Fibroblast of upper back skin (primary cell): ENCODE results near the gene ECHS1.
"Not testable (repeated sequence)": the region's sequence is repeated elsewhere in the genome, so short reads cannot be mapped to it uniquely, and the experiment has no call there.

Experiments
- DNase-seq: peaks from one replicate; pipeline ENCODE4 v3.0.0-alpha.2; 2013

Gene ECHS1

GRCh38 chr10:133377025-133377817 is 4.1 kb upstream of the ECHS1 start:
- DNase-seq: no peak

- DNase-seq: not testable (repeated sequence)
Measured at GRCh38 chr10:133376183-133376582, 3.0 kb upstream of the ECHS1 start.

GRCh38 chr10:133375357-133376115 is 2.4 kb upstream of the ECHS1 start:
- DNase-seq: no peak

GRCh38 chr10:133372507-133372906 is 647 bp downstream of the ECHS1 start:
- no peak for DNase-seq

GRCh38 chr10:133370030-133370786 is 2.9 kb downstream of the ECHS1 start:
- no peak for DNase-seq

GRCh38 chr10:133368153-133368552 is 5.0 kb downstream of the ECHS1 start:
- DNase-seq: no peak

- not testable (repeated sequence) for DNase-seq
Measured at GRCh38 chr10:133367461-133367860, 5.7 kb downstream of the ECHS1 start.

- no peak for DNase-seq
Measured at GRCh38 chr10:133366751-133367150, 6.4 kb downstream of the ECHS1 start.

GRCh38 chr10:133366130-133366478 is 7.0 kb downstream of the ECHS1 start:
- no peak for DNase-seq

- no peak for DNase-seq
Measured at GRCh38 chr10:133365461-133366129, 7.6 kb downstream of the ECHS1 start.

GRCh38 chr10:133364645-133365431 is 8.3 kb downstream of the ECHS1 start:
- DNase-seq: no peak

- DNase-seq: no peak
Measured at GRCh38 chr10:133362846-133363245, 10.3 kb downstream of the ECHS1 start.

GRCh38 chr10:133361773-133362441 is 11.2 kb downstream of the ECHS1 start:
- no peak for DNase-seq

- no peak for DNase-seq
Measured at GRCh38 chr10:133361227-133361626, 11.9 kb downstream of the ECHS1 start.

- DNase-seq: no peak
Measured at GRCh38 chr10:133359972-133360610, 13.1 kb downstream of the ECHS1 start.

GRCh38 chr10:133359554-133359971 is 13.6 kb downstream of the ECHS1 start:
- no peak for DNase-seq

- DNase-seq: no peak
Measured at GRCh38 chr10:133358925-133359310, 14.2 kb downstream of the ECHS1 start.

- no peak for DNase-seq
Measured at GRCh38 chr10:133358162-133358924, 14.8 kb downstream of the ECHS1 start.

GRCh38 chr10:133357285-133358161 is 15.6 kb downstream of the ECHS1 start, which contains the start of gene FUOM:
Gene FUOM (minus strand): TSS chr10:133358019. CDS start chr10:133358007, 12 bp downstream.
- peak; percentile 61 for DNase-seq
